Activated T-cell treated with anti-CD3 and anti-CD28 coated beads, Interleukin-2, amount 50 U/mL, for 1 hour (primary cell): ENCODE measurements around the gene GNPTAB.
A peak's percentile ranks its signal among the peaks of the same experiment; 100 is the strongest.

Source experiments
- DNase-seq: peaks from one replicate; pipeline ENCODE4 v3.0.0-alpha.2; 2020

GNPTAB gene

GRCh38 chr12:101729842-101730241 lies 100.9 kb downstream of the GNPTAB start:
- no peak for DNase-seq

DNA sequence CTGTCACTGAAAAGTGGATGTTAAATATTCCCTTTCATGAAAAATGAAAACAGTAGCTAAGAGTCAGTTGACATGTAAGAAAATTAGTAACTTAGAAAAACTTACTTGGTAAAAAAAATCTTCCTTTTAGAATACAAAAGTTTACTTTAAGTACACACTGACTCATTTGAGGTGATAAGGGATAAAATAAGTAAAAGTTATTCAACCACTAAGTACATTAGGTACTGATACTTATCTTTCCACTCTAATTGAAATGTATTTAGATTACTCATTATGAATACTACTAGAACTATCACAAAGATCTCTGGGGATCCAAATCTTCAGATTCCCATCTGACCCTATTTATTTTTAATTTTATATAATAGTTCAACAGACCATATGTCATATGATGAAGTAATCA lies 103.7 kb downstream of the GNPTAB start:
- DNase-seq, result no peak

DNA sequence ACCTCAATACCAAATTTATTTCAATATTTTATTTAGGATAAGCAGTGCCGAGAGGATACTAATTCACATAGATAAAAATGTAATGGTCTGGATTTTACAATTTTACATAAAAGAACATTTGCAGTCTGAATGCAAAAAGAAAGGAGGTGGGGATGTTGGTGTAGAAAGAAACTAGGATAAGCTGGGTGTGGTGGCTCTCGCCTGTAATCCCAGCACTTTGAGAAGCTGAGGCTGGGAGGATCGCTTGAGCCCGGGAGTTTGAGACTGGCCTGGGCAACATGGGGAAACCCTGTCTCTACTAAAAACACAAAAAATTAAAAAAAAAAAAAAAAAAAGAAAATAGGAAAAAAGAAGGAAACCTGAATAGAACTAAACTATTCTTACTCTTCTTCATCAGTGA lies 108.4 kb downstream of the GNPTAB start:
- DNase-seq, result no peak

GRCh38 chr12:101720118-101720517 lies 110.6 kb downstream of the GNPTAB start:
- no peak for DNase-seq

- DNase-seq, result no peak
These were observed 111.2 kb downstream of the GNPTAB start for GRCh38 chr12:101719566-101719965.

DNA sequence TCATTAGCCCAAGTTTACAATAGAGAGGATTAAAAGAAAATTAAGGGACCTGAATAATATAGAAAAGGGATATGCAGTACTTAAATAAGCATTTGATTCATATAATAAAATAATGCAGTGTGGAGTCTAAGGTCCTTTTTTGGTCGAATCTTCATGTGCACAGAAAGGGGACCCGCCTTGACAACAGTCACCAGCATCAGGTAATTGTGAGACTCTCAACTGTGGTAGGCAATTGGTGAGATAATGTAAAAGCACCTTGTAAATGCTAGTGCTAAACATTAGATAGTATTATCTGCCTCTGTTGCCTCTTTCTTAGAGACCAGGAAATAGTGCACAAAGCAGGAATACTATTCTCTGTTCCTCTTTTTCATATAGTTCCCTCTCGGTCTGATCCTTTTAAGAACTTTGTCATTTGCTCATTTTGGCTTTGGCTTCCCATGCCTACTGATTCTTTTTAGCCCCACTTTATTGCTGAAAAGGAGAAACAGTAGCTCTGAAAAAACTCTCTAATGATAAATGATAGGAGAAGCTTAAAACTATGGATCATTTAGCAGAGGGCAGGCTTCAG lies 115.8 kb downstream of the GNPTAB start:
- no peak for DNase-seq

- DNase-seq, result no peak
These were observed 116.8 kb downstream of the GNPTAB start for GRCh38 chr12:101713930-101714329.

DNA sequence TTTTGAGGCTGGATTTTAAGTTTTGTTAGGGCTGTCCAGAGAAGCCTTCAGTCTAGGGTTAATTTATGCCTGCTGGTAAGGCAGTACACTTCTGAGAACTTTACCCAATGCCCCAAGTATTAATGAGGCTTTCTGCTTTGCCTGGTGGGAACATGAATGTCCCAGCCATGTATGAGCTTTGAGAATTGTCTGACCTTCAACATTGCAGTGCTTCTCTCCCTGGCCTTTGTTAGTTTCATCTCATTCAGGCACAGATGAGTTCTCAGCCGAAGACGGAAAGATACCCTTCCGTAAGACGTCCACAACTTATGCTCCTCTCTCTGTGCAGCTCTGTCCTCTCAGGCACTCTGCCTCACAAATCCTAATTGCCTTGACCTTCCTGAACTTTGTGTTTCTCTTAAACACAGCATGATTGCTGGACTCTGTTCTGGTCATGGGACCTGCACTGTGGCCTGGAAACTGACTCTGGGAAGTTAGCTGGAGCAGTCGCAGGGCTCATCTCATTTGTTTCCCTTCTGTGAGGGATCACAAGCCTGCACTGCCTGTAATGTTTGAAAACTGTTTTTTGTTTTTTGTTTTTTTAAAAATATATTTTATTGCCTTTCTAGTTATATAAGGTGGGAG lies 117.6 kb downstream of the GNPTAB start:
- no peak for DNase-seq

DNA sequence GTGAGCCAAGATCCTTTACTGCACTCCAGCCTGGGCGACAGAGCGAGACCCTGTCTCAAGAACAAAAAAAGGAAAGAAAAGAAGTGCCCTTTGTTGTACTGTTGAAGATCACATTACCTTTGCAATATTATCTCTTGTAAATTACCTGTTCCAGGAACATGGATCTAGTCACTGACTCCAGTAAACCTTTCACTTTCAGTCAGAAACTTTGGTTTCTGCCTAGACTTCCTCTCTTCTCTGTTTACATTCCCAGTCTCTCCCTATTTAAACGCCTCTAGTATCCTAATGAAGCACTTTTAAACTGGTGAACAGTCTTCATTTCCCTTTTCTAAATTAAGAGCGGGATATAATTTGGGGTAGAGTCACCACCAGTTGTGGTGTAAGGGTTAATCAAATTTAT lies 120.5 kb downstream of the GNPTAB start:
- no peak for DNase-seq

DNA sequence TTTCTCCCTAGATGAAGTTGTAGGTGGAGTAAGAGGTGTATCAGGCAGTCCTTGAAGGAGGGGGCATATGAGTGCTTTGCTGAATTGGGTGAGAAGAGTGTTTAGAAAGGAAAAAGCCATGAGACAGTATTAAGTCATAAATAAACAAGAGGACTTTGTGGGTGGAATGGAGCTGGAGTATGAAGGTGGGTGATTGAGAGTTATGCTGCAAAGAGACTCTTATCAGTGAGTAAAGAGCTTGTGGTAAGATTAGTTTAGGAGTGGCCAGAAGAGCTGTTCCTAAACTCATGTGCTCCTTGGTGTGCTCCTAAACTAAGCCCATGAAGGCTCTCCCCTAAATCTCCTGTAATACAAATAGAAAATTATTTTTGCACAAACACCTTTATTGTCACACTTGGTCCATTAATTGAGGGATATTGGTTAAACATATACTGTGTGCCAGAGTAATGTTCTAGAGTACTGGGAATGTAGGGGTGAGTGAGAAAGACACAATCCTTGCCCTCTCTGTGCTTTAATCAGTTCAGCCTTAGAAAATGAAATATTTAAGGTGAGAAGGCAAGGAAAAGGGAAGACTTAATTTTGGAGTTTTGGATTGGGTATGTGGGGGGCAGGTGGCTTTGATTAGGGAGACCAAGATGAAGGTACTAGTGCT lies 123.5 kb downstream of the GNPTAB start:
- no peak for DNase-seq

DNA sequence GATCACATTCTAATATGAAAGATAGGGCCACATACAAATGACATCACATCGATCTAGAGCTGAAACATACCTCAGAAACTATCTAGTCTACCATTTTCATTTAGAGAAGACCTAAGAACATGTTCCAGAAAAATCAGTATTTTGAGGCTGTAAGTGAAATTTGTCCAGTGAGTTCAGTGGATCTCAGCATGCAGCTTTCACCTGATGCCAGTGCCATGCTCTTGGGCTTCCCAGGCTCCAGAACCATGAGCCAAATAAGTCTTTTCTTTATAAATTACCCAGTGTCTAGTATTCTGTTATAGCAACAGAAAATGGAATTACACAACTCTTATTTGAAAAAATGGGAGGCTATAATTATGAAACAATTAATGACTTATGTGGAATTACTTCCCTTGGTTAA lies 124.4 kb downstream of the GNPTAB start:
- no peak for DNase-seq

- no peak for DNase-seq
These were observed 127.3 kb downstream of the GNPTAB start for GRCh38 chr12:101703487-101703886.

DNA sequence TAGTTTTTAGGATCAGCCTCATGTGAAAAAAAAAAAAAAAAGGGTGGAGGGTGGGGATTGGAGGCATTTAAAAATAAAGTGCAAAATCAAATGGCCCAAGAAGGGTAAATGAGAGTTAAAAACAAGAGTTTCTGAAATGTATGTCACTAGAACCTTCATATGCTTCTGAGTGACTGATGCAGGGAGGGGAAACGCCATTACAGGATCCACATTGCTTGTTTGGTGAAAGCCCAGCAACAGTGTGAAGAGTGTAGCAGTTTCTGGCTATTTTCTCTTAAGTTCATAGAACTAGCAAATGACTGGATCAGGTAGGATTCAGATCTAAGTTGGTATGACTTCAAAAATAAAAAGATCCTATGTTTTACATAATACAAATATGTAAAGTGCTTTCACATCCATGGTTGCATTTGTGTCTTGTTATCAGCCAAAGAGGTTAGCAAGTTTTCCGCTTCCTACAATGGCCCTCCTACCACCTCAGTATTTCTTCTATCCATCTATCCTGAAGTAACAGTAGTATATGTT lies 130.4 kb downstream of the GNPTAB start:
- DNase-seq, result no peak

- no peak for DNase-seq
These were observed 131.9 kb downstream of the GNPTAB start for GRCh38 chr12:101698800-101699347.

DNA sequence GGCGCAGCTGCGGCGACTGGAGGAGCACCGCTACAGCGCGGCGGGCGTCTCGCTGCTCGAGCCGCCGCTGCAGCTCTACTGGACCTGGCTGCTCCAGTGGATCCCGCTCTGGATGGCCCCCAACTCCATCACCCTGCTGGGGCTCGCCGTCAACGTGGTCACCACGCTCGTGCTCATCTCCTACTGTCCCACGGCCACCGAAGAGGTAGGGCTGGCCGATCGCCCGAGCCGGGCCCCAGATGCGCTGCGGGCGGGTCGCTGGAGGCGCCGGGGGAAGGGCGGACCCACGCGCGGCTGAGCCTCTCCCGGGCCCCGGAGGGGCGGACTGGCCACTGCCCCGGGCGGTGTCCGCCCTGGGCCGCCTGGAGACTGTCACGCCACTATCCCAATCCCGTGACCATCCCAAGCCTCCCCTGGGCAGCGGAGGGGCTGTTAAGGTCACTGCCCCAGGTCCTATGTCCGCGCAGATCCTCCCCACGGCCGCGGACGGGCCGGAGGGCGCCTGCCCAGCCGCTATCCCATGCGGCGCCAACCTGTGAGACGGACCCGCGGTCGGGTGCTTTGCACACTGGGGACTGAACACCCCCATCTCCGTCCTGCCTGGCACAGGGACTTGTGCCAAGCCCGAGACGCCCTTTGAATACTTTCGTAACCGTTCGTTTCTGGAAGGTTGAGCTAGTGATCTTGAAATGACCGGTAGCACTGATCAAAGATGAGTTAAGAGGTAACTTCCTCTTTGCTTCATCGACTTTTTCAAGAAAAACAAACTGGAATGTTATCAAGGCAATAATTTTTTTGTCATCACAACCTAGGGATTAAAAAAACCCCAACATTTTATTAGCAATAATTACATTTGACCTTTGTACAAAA lies 132.6 kb downstream of the GNPTAB start:
- no peak for DNase-seq

DNA sequence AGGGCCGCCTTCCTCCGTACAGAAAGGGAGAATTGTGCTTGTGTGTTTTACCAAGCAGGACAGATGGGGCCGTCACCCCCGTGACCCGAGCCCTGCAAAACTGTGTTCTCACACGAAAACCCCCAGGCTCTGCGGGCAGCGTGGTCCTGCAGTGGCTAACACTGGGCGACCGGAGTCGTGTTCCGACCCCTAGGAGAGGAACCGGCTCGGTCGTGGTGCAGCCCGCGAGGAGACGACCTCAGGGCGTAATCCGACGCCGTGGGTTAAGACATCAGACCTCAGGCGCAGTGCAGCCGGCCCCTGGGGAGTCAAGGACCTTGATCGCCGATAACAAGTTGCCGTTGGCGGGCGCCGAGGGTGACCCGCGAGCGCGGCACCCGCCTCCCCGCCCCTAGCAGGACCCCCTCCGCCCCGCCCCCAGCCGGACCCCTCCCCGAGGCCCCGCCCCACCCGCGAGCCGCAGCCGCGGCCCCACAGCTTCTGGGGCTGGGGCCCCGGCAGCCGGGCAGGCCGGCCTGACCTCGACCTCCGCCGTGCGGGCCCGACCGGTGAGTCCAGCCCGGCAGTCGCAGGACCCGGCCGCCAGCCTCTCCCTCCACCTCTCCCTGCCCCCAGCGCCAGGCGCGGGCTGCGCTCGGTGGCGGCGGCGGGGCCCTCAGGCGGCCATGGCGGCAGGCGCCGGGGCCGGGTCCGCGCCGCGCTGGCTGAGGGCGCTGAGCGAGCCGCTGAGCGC lies 133.4 kb downstream of the GNPTAB start, which contains the start of gene CHPT1:
Gene CHPT1 (plus strand): TSS at position 444 of the 733 bp plus-strand sequence. CDS start 222 bp downstream, at position 666.
- peak; percentile 72 for DNase-seq

GRCh38 chr12:101696251-101697196 lies 134.2 kb downstream of the GNPTAB start:
- DNase-seq, result peak; percentile 26

DNA sequence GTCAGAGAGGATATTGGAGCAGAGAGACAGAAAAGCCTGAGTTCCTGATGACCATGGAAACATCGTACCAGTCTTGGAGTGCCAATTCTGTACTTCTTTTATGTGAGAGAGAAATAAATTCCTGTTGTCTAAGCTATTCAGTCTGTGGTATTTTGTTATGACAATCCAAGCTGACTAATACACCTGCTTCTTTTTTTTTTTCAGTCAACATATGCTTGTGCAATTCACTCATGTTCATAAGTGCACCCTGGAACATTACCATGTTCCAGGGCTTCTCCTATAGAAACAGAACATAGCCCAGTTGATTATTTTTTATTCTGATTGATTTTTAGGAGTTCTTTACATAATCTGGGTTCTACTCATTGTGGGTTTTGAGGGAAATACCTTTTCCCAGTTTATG lies 135.1 kb downstream of the GNPTAB start:
- DNase-seq, result no peak
